GM19099 (cell line): ENCODE measurements around the gene USF3.

Experiments used
- POLR2A ChIP-seq: IDR thresholded peaks from 3 replicates; pipeline ENCODE4 v1.6.1; 2011; ENCODE audit warnings: low read depth; ENCODE audit not compliant: insufficient read length; ENCODE audit errors: extremely low read depth

The USF3 gene

GRCh38 chr3:113717308-113717707, 20.9 kb upstream of the USF3 start:
- TF ChIP-seq POLR2A: no peak

- TF ChIP-seq POLR2A: no peak
Observed at GRCh38 chr3:113714702-113715101, 18.3 kb upstream of the USF3 start.

GRCh38 chr3:113712129-113712528, 15.7 kb upstream of the USF3 start:
- TF ChIP-seq POLR2A: no peak

GRCh38 chr3:113707835-113708234, 11.4 kb upstream of the USF3 start:
- no peak for TF ChIP-seq POLR2A

- TF ChIP-seq POLR2A: no peak
Observed at GRCh38 chr3:113698956-113699355, 2.5 kb upstream of the USF3 start.

- TF ChIP-seq POLR2A: no peak
Observed at GRCh38 chr3:113698213-113698742, 1.8 kb upstream of the USF3 start.

- no peak for TF ChIP-seq POLR2A
Observed at GRCh38 chr3:113697500-113698090, 1.2 kb upstream of the USF3 start.

GRCh38 chr3:113696658-113697499, 437 bp upstream of the USF3 start:
- peak; percentile 32 for TF ChIP-seq POLR2A

- TF ChIP-seq POLR2A: no peak
Observed at GRCh38 chr3:113695431-113695785, 1.0 kb downstream of the USF3 start.

- no peak for TF ChIP-seq POLR2A
Observed at GRCh38 chr3:113690482-113690881, 6.0 kb downstream of the USF3 start.

GRCh38 chr3:113685956-113686721, 10.3 kb downstream of the USF3 start:
- no peak for TF ChIP-seq POLR2A

GRCh38 chr3:113685124-113685523, 11.3 kb downstream of the USF3 start:
- no peak for TF ChIP-seq POLR2A

GRCh38 chr3:113684271-113684819, 12.1 kb downstream of the USF3 start:
- TF ChIP-seq POLR2A: no peak

- TF ChIP-seq POLR2A: no peak
Observed at GRCh38 chr3:113678773-113679172, 17.7 kb downstream of the USF3 start.

- TF ChIP-seq POLR2A: no peak
Observed at GRCh38 chr3:113677737-113678136, 18.7 kb downstream of the USF3 start.

GRCh38 chr3:113676261-113676660, 20.2 kb downstream of the USF3 start:
- TF ChIP-seq POLR2A: no peak

GRCh38 chr3:113673593-113673992, 22.8 kb downstream of the USF3 start:
- no peak for TF ChIP-seq POLR2A
